Activated T-helper 17 cell treated with anti-CD3 and anti-CD28 coated beads, Interleukin-2, amount 50 U/mL, for 72 hours (primary cell): Measurements from ENCODE around the gene GAS2. TPM values are rescaled to one million over a fixed set of nuclear protein-coding genes. Genes with fewer than 3 reads are reported as not detected.

Experiments used
- ATAC-seq: fragments of 150-1000 bp; cut with Tn5 transposase; replicated peaks from 2 replicates; pipeline ENCODE4 v1.10.0; 2021; ENCODE audit warnings: mild to moderate bottlenecking, moderate library complexity
- H3K27ac Mint-ChIP-seq: one replicate; pipeline ENCODE4 v1.8.0; 2022; ENCODE audit warnings: mixed read lengths
- H3K27me3 Mint-ChIP-seq: one replicate; pipeline ENCODE4 v1.8.0; 2022; ENCODE audit warnings: mixed read lengths
- H3K36me3 Mint-ChIP-seq: one replicate; pipeline ENCODE4 v1.8.0; 2022; ENCODE audit warnings: low read depth, mild to moderate bottlenecking, mixed read lengths
- H3K4me1 Mint-ChIP-seq: one replicate; pipeline ENCODE4 v1.8.0; 2022; ENCODE audit warnings: mixed read lengths
- H3K4me3 Mint-ChIP-seq: one replicate; pipeline ENCODE4 v1.8.0; 2022; ENCODE audit warnings: mild to moderate bottlenecking, mixed read lengths
- H3K9me3 Mint-ChIP-seq: one replicate; pipeline ENCODE4 v1.8.0; 2022; ENCODE audit warnings: mixed read lengths
- total RNA-seq, 2 donors: library from RNA; stranded (reverse); gene quantifications; one replicate each; pipeline ENCODE4 v1.2.3, GENCODE V29; 2022

Gene GAS2
- total RNA-seq, 2 donors from 2014 or later: 1.2 to 1.5 TPM

DNA sequence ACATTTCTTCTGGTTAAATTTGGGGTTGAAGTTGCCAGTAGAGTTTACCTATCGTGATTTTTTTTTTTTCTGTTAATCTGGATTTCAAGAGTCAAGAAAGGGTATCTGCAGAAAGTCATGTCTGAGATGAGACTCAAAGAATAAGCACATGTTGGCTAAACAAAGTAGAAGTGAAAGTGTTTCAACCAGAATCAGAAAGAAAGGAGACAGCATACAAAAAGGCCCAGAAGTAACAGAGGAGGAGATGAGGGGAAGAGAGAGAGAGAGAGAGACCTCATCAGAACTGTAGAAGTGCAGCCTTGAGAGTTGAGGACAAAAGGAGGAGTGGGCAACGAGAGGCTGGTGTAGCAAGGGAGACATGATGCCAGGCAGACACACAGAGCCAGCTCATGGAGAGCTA lies 108.3 kb downstream of the GAS2 start:
- Mint-ChIP-seq H3K27ac (no peak overlapping the region), H3K4me3 (no peak overlapping the region)

GRCh38 chr11:22775248-22775647 lies 108.8 kb downstream of the GAS2 start:
- peaks cover 23% of the 10 kb centered on the region for H3K27me3 Mint-ChIP-seq
- H3K27ac Mint-ChIP-seq: no peak overlapping the region

More for the DNA sequence above, 108.3 kb downstream of the GAS2 start:
- Mint-ChIP-seq H3K4me1 (no peaks in the 10 kb centered on the region), H3K36me3 (no peaks in the 10 kb centered on the region), H3K27me3 (peaks cover 23% of the 10 kb centered on the region), H3K9me3 (no peaks in the 10 kb centered on the region)
- ATAC-seq: no peak

DNA sequence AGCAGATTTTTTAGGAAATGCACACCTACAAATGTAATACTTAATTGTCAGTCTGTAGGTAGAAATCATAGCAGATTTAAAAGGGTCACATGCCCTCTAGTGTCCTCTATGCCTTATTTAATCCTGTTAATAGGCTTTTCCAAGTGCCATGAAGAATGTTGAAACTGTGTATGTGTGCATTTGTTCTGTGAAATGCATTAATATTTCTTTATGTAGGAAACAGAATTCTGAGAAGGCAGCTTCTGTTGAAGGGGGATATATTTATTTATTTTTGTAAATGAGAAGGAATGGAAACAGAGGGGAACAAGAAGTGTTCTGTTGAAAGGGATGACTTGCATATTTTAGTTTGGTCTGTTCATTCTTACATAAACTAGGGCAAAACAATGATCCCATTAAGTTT lies 112.2 kb downstream of the GAS2 start:
- no peaks in the 10 kb centered on the region for H3K36me3 Mint-ChIP-seq
- no peaks in the 10 kb centered on the region for H3K9me3 Mint-ChIP-seq
- H3K27me3 Mint-ChIP-seq: peaks cover 18% of the 10 kb centered on the region
- no peak overlapping the region for H3K27ac Mint-ChIP-seq
- no peaks in the 10 kb centered on the region for H3K4me1 Mint-ChIP-seq
- H3K4me3 Mint-ChIP-seq: no peak overlapping the region
- no peak for ATAC-seq

More at GRCh38 chr11:22775248-22775647, 108.8 kb downstream of the GAS2 start:
- Mint-ChIP-seq H3K4me3 (no peak overlapping the region), H3K9me3 (no peaks in the 10 kb centered on the region), H3K4me1 (no peaks in the 10 kb centered on the region), H3K36me3 (no peaks in the 10 kb centered on the region)
- no peak for ATAC-seq

- H3K4me3 Mint-ChIP-seq: no peak overlapping the region
- H3K27me3 Mint-ChIP-seq: peaks cover 13% of the 10 kb centered on the region
- ATAC-seq: no peak
- H3K36me3 Mint-ChIP-seq: no peaks in the 10 kb centered on the region
- no peak overlapping the region for H3K27ac Mint-ChIP-seq
- no peaks in the 10 kb centered on the region for H3K9me3 Mint-ChIP-seq
- no peaks in the 10 kb centered on the region for H3K4me1 Mint-ChIP-seq
Observed at GRCh38 chr11:22779850-22780249, 113.4 kb downstream of the GAS2 start.

DNA sequence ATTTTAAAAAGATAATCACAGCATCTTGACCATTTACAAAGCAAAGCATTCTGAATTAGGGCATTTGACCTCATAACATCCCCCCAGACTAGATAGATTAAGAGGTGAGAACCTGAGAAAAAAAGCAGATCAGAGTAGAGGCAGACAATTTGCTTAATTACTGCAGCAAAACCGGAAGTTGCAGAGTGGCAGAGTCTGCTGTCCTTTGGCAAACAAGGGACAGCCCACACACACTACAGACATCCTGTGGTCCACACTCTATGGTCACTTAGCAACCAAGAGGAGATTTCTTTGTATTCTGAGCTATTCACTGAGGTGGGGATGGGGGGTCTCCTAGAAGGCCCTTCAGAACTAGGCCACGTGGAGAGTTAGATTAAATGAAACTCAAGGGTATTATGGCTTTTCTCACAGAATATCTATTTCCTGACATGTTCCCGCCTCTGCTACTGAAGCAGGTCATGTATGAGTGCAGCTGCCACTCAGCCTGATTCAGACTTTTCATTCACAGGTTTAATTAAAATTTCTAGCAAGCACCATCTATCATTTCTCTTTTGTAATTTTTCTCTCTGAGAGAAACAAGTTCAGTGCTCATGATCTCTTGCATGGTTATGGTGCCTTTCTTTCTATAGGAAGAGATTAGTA lies 114.7 kb downstream of the GAS2 start:
- H3K36me3 Mint-ChIP-seq: no peaks in the 10 kb centered on the region
- peaks cover 15% of the 10 kb centered on the region for H3K27me3 Mint-ChIP-seq
- H3K9me3 Mint-ChIP-seq: no peaks in the 10 kb centered on the region
- no peak overlapping the region for H3K4me3 Mint-ChIP-seq
- H3K27ac Mint-ChIP-seq: no peak overlapping the region
- H3K4me1 Mint-ChIP-seq: no peaks in the 10 kb centered on the region
- ATAC-seq: peak; percentile 38

DNA sequence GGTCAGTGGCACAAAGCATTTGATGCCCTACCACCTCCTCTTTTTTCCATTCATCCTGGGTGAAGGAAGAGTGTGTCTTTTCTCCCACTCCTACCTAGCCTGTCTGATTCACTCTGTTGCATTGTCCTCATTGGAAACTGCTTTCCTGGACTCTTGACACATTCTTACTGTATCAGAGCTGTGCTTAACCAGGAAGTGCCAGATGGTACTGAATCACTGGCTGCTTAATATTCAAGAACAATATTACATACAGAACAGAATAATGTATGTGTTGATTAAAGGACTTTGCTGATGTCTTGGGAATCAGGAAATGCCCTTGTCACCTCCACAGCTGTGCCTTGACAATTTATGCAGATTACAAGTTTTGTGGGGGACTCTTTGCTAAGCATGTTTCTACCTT lies 118.8 kb downstream of the GAS2 start:
- Mint-ChIP-seq H3K36me3 (no peaks in the 10 kb centered on the region), H3K9me3 (no peaks in the 10 kb centered on the region), H3K27ac (no peak overlapping the region), H3K27me3 (peaks cover 7% of the 10 kb centered on the region), H3K4me1 (no peaks in the 10 kb centered on the region), H3K4me3 (no peak overlapping the region)
- ATAC-seq: no peak

DNA sequence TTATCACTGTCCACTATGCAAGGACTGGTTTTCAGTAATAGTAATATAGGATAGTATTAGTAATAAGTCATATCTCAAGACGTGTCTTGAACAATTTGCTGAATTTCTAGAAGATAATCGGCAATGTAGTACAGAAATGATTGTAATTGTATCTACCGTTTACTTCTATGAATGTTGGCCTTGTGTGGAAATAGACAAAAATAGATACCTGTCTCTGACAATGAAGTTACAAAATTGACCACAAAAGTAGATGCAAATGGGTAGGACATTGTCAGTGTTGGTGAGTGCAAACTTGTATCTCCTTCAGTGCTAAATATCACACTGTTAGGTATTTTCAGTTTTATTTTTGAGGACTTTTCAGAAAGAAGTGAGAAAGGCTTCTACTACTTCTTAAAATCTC lies 120.1 kb downstream of the GAS2 start:
- Mint-ChIP-seq H3K4me1 (no peaks in the 10 kb centered on the region), H3K9me3 (no peaks in the 10 kb centered on the region), H3K4me3 (no peak overlapping the region), H3K27ac (no peak overlapping the region), H3K36me3 (no peaks in the 10 kb centered on the region), H3K27me3 (peaks cover 7% of the 10 kb centered on the region)
- no peak for ATAC-seq

DNA sequence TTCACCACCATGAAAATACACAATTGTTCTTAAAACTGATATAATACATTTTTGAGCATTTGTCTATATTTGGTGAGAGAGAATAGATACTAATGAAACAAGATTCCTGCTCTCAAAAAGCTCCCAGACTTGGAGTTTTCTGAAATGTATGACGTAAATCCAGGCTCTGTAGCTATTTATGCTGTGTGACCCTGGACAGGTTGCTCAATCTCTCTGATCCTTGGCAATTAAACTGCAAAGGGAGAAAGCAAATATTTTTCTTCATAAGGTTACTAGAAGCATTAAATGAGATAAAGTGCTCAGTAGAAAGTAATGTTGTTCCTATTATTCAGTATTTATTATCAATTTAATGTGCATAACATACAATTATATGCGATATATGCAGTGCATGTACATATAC lies 120.6 kb downstream of the GAS2 start:
- Mint-ChIP-seq H3K4me1 (no peaks in the 10 kb centered on the region), H3K27me3 (peaks cover 7% of the 10 kb centered on the region), H3K9me3 (no peaks in the 10 kb centered on the region), H3K36me3 (no peaks in the 10 kb centered on the region), H3K4me3 (no peak overlapping the region), H3K27ac (no peak overlapping the region)
- no peak for ATAC-seq

DNA sequence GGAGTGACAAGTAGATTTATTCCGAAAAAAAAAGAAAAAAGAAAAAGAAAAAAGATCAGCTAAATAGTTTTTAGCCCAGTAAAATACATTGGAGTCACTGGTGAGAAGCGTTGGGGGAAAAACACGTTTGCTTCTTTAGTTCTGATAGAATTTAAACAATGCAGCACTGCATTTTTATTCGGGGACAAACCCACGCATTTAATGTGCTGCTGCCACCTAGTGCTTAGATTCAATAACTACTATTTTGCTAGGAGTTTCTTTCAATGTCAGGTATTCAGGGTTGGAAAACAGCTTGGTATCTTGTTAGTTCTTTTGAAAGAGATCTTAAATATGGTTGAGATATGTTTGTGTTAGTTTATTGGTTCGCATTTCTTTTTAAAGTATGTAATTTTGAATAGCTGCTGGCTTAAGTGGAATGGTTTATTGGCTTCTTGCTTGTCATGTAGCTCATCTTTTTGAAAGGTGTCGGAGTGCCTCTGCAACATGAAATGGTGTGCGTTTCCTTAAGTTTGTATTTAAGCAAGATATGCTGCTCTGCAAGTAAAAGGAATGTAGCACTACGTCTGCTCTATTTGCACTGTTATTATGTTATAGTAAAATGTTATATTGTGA lies 121.2 kb downstream of the GAS2 start:
- Mint-ChIP-seq H3K36me3 (no peaks in the 10 kb centered on the region), H3K4me3 (no peak overlapping the region), H3K9me3 (no peaks in the 10 kb centered on the region), H3K27ac (no peak overlapping the region), H3K4me1 (no peaks in the 10 kb centered on the region), H3K27me3 (peaks cover 7% of the 10 kb centered on the region)
- peak; percentile 45 for ATAC-seq

- Mint-ChIP-seq H3K27ac (no peak overlapping the region), H3K9me3 (no peaks in the 10 kb centered on the region), H3K27me3 (no peaks in the 10 kb centered on the region), H3K4me1 (no peaks in the 10 kb centered on the region), H3K36me3 (no peaks in the 10 kb centered on the region), H3K4me3 (no peak overlapping the region)
- ATAC-seq: peak; percentile 43
Observed at GRCh38 chr11:22792497-22792896, 126.1 kb downstream of the GAS2 start.

GRCh38 chr11:22795914-22796313 lies 129.5 kb downstream of the GAS2 start:
- no peak for ATAC-seq
- Mint-ChIP-seq H3K27ac (no peak overlapping the region), H3K4me1 (no peaks in the 10 kb centered on the region), H3K9me3 (no peaks in the 10 kb centered on the region), H3K27me3 (no peaks in the 10 kb centered on the region), H3K4me3 (no peak overlapping the region), H3K36me3 (no peaks in the 10 kb centered on the region)

- Mint-ChIP-seq H3K36me3 (no peaks in the 10 kb centered on the region), H3K27me3 (no peaks in the 10 kb centered on the region), H3K27ac (no peak overlapping the region), H3K4me3 (no peak overlapping the region), H3K4me1 (no peaks in the 10 kb centered on the region), H3K9me3 (no peaks in the 10 kb centered on the region)
- no peak for ATAC-seq
Observed at GRCh38 chr11:22797047-22797446, 130.6 kb downstream of the GAS2 start.

- Mint-ChIP-seq H3K36me3 (no peaks in the 10 kb centered on the region), H3K4me1 (no peaks in the 10 kb centered on the region), H3K4me3 (no peak overlapping the region), H3K27me3 (no peaks in the 10 kb centered on the region), H3K9me3 (no peaks in the 10 kb centered on the region), H3K27ac (no peak overlapping the region)
- ATAC-seq: no peak
Observed at GRCh38 chr11:22798901-22799300, 132.5 kb downstream of the GAS2 start.

GRCh38 chr11:22800482-22800881 lies 134.1 kb downstream of the GAS2 start:
- no peak overlapping the region for H3K4me3 Mint-ChIP-seq
- H3K27me3 Mint-ChIP-seq: no peaks in the 10 kb centered on the region
- no peak for ATAC-seq
- H3K4me1 Mint-ChIP-seq: no peaks in the 10 kb centered on the region
- no peak overlapping the region for H3K27ac Mint-ChIP-seq
- no peaks in the 10 kb centered on the region for H3K9me3 Mint-ChIP-seq
- H3K36me3 Mint-ChIP-seq: no peaks in the 10 kb centered on the region

DNA sequence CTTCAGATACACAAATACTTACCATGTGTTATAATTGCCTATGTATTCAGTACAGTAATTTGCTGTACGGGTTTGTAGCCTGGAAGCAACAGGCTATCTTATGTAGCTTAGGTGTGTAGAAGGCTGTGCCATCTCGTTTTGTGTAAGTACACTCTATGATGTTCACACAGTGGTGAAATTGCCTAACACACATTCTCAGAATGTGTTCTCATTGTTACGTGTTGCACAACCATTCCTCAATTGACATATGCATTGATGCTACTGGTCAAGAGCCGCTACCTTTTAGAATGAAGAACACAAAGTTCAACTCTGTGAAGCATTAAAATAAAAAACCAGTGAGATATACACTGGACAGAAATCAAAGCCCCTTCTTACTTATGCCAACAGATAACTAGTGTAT lies 136.4 kb downstream of the GAS2 start:
- H3K27me3 Mint-ChIP-seq: no peaks in the 10 kb centered on the region
- no peak overlapping the region for H3K27ac Mint-ChIP-seq
- ATAC-seq: no peak
- H3K4me3 Mint-ChIP-seq: no peak overlapping the region
- no peaks in the 10 kb centered on the region for H3K36me3 Mint-ChIP-seq
- no peaks in the 10 kb centered on the region for H3K4me1 Mint-ChIP-seq
- H3K9me3 Mint-ChIP-seq: no peaks in the 10 kb centered on the region
